H1 (cell line): ENCODE results near the gene MFAP3L. TPM values are rescaled to one million over a fixed set of nuclear protein-coding genes. Genes with fewer than 3 reads are reported as not detected.

ENCODE experiments used
- CTCF ChIA-PET: fragments of 300-600 bp; sonication (Branson Sonifier 250); formaldehyde crosslinking; loops from one replicate; lab custom pipeline; 2021; ENCODE audit not compliant: partially characterized antibody; lab: Charles Lee
- POLR2A ChIA-PET: fragments of 300-600 bp; sonication (Branson Sonifier 250); formaldehyde crosslinking; loops from one replicate; lab custom pipeline; 2021; ENCODE audit warnings: inconsistent platforms; ENCODE audit not compliant: partially characterized antibody; lab: Charles Lee
- DNase-seq, 2 experiments: peaks; one replicate each; pipeline versions ENCODE4 v3.0.0 to v3.0.0-alpha.2; 2010 to 2022; ENCODE audit warnings: low spot score in 2 of 2, low read depth in 1 of 2, mixed read lengths in 1 of 2
- FAIRE-seq: peaks from 2 replicates; lab custom pipeline; 2011; peaks lifted over from hg19 to GRCh38; lab: Jason Lieb, UNC
- H2AFZ ChIP-seq: 2 replicates; pipeline ENCODE4 v1.8.1; 2012; ENCODE audit warnings: low read length, inconsistent platforms
- H2AK5ac ChIP-seq: 2 replicates; pipeline ENCODE4 v1.6.1; 2013; ENCODE audit warnings: low read depth, low read length
- H2BK120ac ChIP-seq: replicated peaks from 2 replicates; pipeline ENCODE3; 2013; ENCODE audit warnings: low read depth, low read length, inconsistent platforms
- H2BK12ac ChIP-seq: 2 replicates; pipeline ENCODE4 v1.6.1; 2013; ENCODE audit warnings: low read depth, low read length
- H2BK15ac ChIP-seq: 2 replicates; pipeline ENCODE4 v1.6.1; 2013; ENCODE audit warnings: low read length
- H2BK20ac ChIP-seq: 2 replicates; pipeline ENCODE4 v1.6.1; 2013; ENCODE audit warnings: low read length
- H2BK5ac ChIP-seq: 2 replicates; pipeline ENCODE4 v1.6.1; 2013; ENCODE audit warnings: low read depth, low read length
- H3K14ac ChIP-seq: 2 replicates; pipeline ENCODE4 v1.6.1; 2013; ENCODE audit warnings: inconsistent platforms; ENCODE audit not compliant: insufficient read length
- H3K18ac ChIP-seq: 2 replicates; pipeline ENCODE4 v1.6.1; 2013; ENCODE audit warnings: low read length; ENCODE audit errors: extremely low read depth
- H3K23ac ChIP-seq: 2 replicates; pipeline ENCODE4 v1.6.1; 2013; ENCODE audit warnings: inconsistent platforms; ENCODE audit not compliant: insufficient read length
- H3K23me2 ChIP-seq: 2 replicates; pipeline ENCODE4 v1.6.1; 2013; ENCODE audit warnings: low read depth, low read length
- H3K27ac ChIP-seq: 2 replicates; pipeline ENCODE4 v1.6.1; 2011; ENCODE audit warnings: low read depth, low read length, inconsistent platforms
- H3K27me3 ChIP-seq, 4 experiments: replicated peaks in 1 of 4; 1 replicate in 1 of 4; 2 replicates in 3 of 4; pipeline versions ENCODE4 v1.6.1 to v1.8.1; 2011 to 2013; ENCODE audit warnings: low read length in 3 of 4, mild to moderate bottlenecking in 3 of 4, inconsistent platforms in 2 of 4, mixed read lengths in 2 of 4, moderate library complexity in 1 of 4; ENCODE audit not compliant: control insufficient read depth in 3 of 4, insufficient read depth in 3 of 4; ENCODE audit errors: extremely low read depth in 1 of 4
- H3K36me3 ChIP-seq, 4 experiments: 2 replicates each; pipeline versions ENCODE4 v1.6.1 to v1.8.1; 2011 to 2013; ENCODE audit warnings: mild to moderate bottlenecking in 4 of 4, low read length in 3 of 4, moderate library complexity in 2 of 4, control low read depth in 1 of 4, inconsistent platforms in 1 of 4; ENCODE audit not compliant: insufficient read depth in 4 of 4, control insufficient read depth in 2 of 4
- H3K4ac ChIP-seq: replicated peaks from 2 replicates; pipeline ENCODE3; 2013; ENCODE audit warnings: low read length, low read depth, mixed read lengths, inconsistent platforms; ENCODE audit not compliant: insufficient read length
- H3K4me1 ChIP-seq, 4 experiments: replicated peaks in 1 of 4; 1 replicate in 1 of 4; 2 replicates in 3 of 4; pipeline versions ENCODE4 v1.6.1 to v1.8.1; 2011 to 2013; ENCODE audit warnings: low read length in 3 of 4, inconsistent platforms in 2 of 4, mixed read lengths in 1 of 4; ENCODE audit not compliant: insufficient read depth in 4 of 4, control insufficient read depth in 3 of 4
- H3K4me2 ChIP-seq, 2 experiments: 2 replicates each; pipeline versions ENCODE4 v1.6.1 to v1.8.1; 2011 to 2013; ENCODE audit warnings: low read depth in 2 of 2, low read length in 2 of 2, control low read depth in 1 of 2, inconsistent platforms in 1 of 2, mild to moderate bottlenecking in 1 of 2; ENCODE audit not compliant: insufficient read depth in 1 of 2
- H3K4me3 ChIP-seq, 4 experiments: fragments of 200-600, 300-600 bp in 1 of 4; sonication (generic), shearing (Covaris generic), sonication (Bioruptor Twin) in 1 of 4; 2 replicates each; pipeline versions ENCODE4 v1.5.1 to v1.8.1; 2011 to 2016; ENCODE audit warnings: low read length in 4 of 4, low read depth in 3 of 4, control low read depth in 2 of 4, inconsistent platforms in 2 of 4, mild to moderate bottlenecking in 2 of 4, mixed read lengths in 1 of 4, moderate library complexity in 1 of 4; ENCODE audit not compliant: insufficient read depth in 2 of 4; ENCODE audit errors: extremely low read depth in 1 of 4
- H3K56ac ChIP-seq: replicated peaks from 2 replicates; pipeline ENCODE3; 2013; ENCODE audit warnings: low read depth, mild to moderate bottlenecking, mixed read lengths, low read length, inconsistent platforms; ENCODE audit not compliant: insufficient read length
- H3K79me1 ChIP-seq: 2 replicates; pipeline ENCODE4 v1.6.1; 2013; ENCODE audit warnings: low read depth, low read length, control low read depth
- H3K79me2 ChIP-seq, 2 experiments: 2 replicates each; pipeline versions ENCODE4 v1.6.1 to v1.8.1; 2012 to 2013; ENCODE audit warnings: low read length in 2 of 2, mild to moderate bottlenecking in 2 of 2, inconsistent platforms in 1 of 2; ENCODE audit not compliant: insufficient read depth in 2 of 2, control insufficient read depth in 1 of 2
- H3K9ac ChIP-seq, 4 experiments: replicated peaks in 1 of 4; 1 replicate in 1 of 4; 2 replicates in 3 of 4; pipeline versions ENCODE4 v1.6.1 to v1.8.1; 2011 to 2013; ENCODE audit warnings: low read depth in 3 of 4, low read length in 3 of 4, control low read depth in 2 of 4, mild to moderate bottlenecking in 2 of 4, moderate library complexity in 2 of 4, inconsistent platforms in 1 of 4; ENCODE audit errors: extremely low read depth in 1 of 4
- H3K9me3 ChIP-seq, 2 experiments: 2 replicates each; pipeline versions ENCODE4 v1.6.1 to v1.8.1; 2012 to 2013; ENCODE audit warnings: mild to moderate bottlenecking in 2 of 2, moderate library complexity in 2 of 2, control low read depth in 1 of 2, inconsistent platforms in 1 of 2, low read depth in 1 of 2, low read length in 1 of 2, mixed read lengths in 1 of 2; ENCODE audit not compliant: insufficient read depth in 2 of 2
- H4K20me1 ChIP-seq, 2 experiments: replicated peaks in 1 of 2; 2 replicates each; pipeline versions ENCODE3 to v1.8.1; 2011 to 2013; ENCODE audit warnings: inconsistent platforms in 2 of 2, low read length in 2 of 2, mild to moderate bottlenecking in 1 of 2; ENCODE audit not compliant: insufficient read depth in 2 of 2, control insufficient read depth in 1 of 2
- H4K5ac ChIP-seq: 2 replicates; pipeline ENCODE4 v1.6.1; 2013; ENCODE audit warnings: low read length, low read depth, mixed read lengths, inconsistent platforms; ENCODE audit not compliant: insufficient read length
- H4K8ac ChIP-seq: 2 replicates; pipeline ENCODE4 v1.8.0; 2013; ENCODE audit warnings: mild to moderate bottlenecking, moderate library complexity, low read length, inconsistent platforms; ENCODE audit not compliant: insufficient read depth; ENCODE audit errors: extremely low read depth
- H4K91ac ChIP-seq: replicated peaks from 2 replicates; pipeline ENCODE3; 2013; ENCODE audit warnings: low read length, mixed read lengths, inconsistent platforms; ENCODE audit not compliant: insufficient read length
- BCL11A ChIP-seq, 2 experiments: IDR thresholded peaks; one replicate each; pipeline ENCODE4 v1.6.1; 2011; ENCODE audit warnings: low read depth in 2 of 2, low read length in 2 of 2, mild to moderate bottlenecking in 2 of 2
- RAD21 ChIP-seq, 2 experiments: IDR thresholded peaks in 1 of 2; conservative IDR thresholded peaks in 1 of 2; 2 replicates each; pipeline ENCODE4 v1.6.1; 2011; ENCODE audit warnings: low read depth in 2 of 2, low read length in 2 of 2, improper control_type of control experiment in 1 of 2, inconsistent platforms in 1 of 2, mild to moderate bottlenecking in 1 of 2, moderate library complexity in 1 of 2
- RFX5 ChIP-seq: IDR thresholded peaks from 2 replicates; pipeline ENCODE4 v1.6.1; 2011; ENCODE audit warnings: low read depth, low read length, improper control_type of control experiment, borderline replicate concordance
- WGBS, 2 experiments: shearing (Covaris generic) in 1 of 2; methylation state at CpG; one replicate each; pipeline versions ENCODE4 v1.1.6 to v1.1.7; 2013 to 2015; ENCODE audit warnings: low lambda C conversion rate in 2 of 2, mixed read lengths in 2 of 2, inconsistent platforms in 1 of 2, low coverage in 1 of 2, missing lambda C conversion rate in 1 of 2; ENCODE audit not compliant: insufficient replicate concordance in 2 of 2, insufficient coverage in 1 of 2, insufficient read length in 1 of 2; ENCODE audit errors: extremely low coverage in 1 of 2, missing lambda C conversion rate in 1 of 2; 5-methylcytosine and 5-hydroxymethylcytosine counted together
- polyA plus RNA-seq, 7 experiments: library from polyadenylated mRNA; depleted of rRNA in 3 of 7; stranded (reverse) in 5 of 7; unstranded in 2 of 7; fragments of >200 nt in 5 of 7; fragments of 200-250 nt in 2 of 7; gene quantifications; 1 replicate in 5 of 7; 2 replicates in 1 of 7; 4 replicates in 1 of 7; pipeline versions ENCODE4 v1.2.1 to v1.2.3, GENCODE V29; 2011 to 2013; ENCODE audit warnings: missing spikeins in 2 of 7, mixed read lengths in 2 of 7
- total RNA-seq: library from RNA; stranded (reverse); fragmentation: NEBNext Ultra II Directional; extraction: Animal tissue kit (Norgen Biotek cat#: 25700); gene quantifications from 2 replicates; pipeline ENCODE4 v1.2.1, GENCODE V29; 2021
- TF ChIP-seq, protein P1 (sequence below): IDR thresholded peaks from 2 replicates; pipeline ENCODE4 v1.6.1; 2012; ENCODE audit warnings: inconsistent platforms
- TF ChIP-seq, protein P2 (sequence below), 3 experiments: IDR thresholded peaks; 1 replicate in 2 of 3; 2 replicates in 1 of 3; pipeline versions ENCODE4 v1.5.1 to v1.6.1; 2011; ENCODE audit warnings: low read length in 3 of 3, mild to moderate bottlenecking in 3 of 3, inconsistent platforms in 2 of 3, low read depth in 1 of 3, moderate library complexity in 1 of 3; ENCODE audit not compliant: insufficient read depth in 1 of 3; ENCODE audit errors: control extremely low read depth in 1 of 3

The MFAP3L gene
- total and polyA plus RNA-seq, 2 of the 8 experiments (the other 6 are each of a cell fraction or from before 2014, with no cell fraction given): 7.0 to 9.8 TPM

DNA sequence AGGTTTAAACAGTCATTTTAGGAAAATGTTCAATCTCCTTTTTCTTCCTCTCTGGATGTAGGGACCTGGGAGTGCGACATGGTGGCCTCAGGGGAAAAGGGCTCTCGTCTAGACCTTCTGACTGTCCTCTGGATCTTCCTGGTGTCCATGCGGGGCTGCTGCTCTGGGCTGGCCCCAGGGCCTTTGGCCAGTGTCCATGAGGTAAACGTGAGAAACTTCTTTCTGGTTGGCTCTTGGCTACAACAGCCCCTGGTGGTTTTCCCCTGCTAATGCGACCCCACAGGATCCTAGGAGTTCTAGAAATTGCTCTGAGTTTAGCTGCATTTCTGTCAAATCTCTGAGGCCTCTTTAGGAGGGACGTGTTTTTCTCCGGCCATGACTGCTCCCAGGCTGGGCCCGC lies 85.7 kb downstream of the MFAP3L start:
- DNase-seq: peak in 1 of 2 experiments; percentile 55
- peak overlapping the region; percentile 23; the same call in 1 of the 2 replicates for H3K27ac ChIP-seq
- no peaks in the 10 kb centered on the region for H4K20me1 ChIP-seq
- peak overlapping the region; percentile 68; the same call in 1 of the 2 replicates for H2BK5ac ChIP-seq
- H3K79me1 ChIP-seq: no peaks in the 10 kb centered on the region
- 80% methylated on average over 8 of the region's 8 CpGs; no CpG with 5 or more reads in 1 of the 2 experiments for WGBS, 2 experiments
- no peak overlapping the region for H3K4ac ChIP-seq
- H3K9ac ChIP-seq: no peak overlapping the region; a peak in 1 of 7 replicates
- H4K8ac ChIP-seq: no peak overlapping the region
- no peaks in the 10 kb centered on the region for H3K23me2 ChIP-seq
- no peak overlapping the region for H3K23ac ChIP-seq
- peaks cover 0 to 9% (median 4%) of the 10 kb centered on the region in 4 experiments; a peak in 4 of 7 replicates for H3K4me1 ChIP-seq
- FAIRE-seq: no peak
- no peak overlapping the region for H2AK5ac ChIP-seq
- no peak overlapping the region for H3K4me2 ChIP-seq
- H2BK12ac ChIP-seq: no peak overlapping the region; the same call in 1 of the 2 replicates
- H2AFZ ChIP-seq: no peak overlapping the region
- no peak overlapping the region for H3K18ac ChIP-seq
- ChIA-PET CTCF (interaction anchor here (0.8 to 2.2 kb wide), 14 partner anchors 9 to 125 kb away, joined by 3 to 10 read pairs (median 3); no protein-coding TSS in a partner anchor), POLR2A (interaction anchor here (0.9 kb wide), 1 partner anchor 15 kb away, joined by 4 read pairs; no protein-coding TSS in a partner anchor)
- H4K5ac ChIP-seq: no peak overlapping the region
- no peaks in the 10 kb centered on the region for H3K79me2 ChIP-seq
- TF ChIP-seq RAD21 (IDR thresholded peaks at IDR 0.05 in 1 of 2, conservative IDR thresholded peaks at IDR 0.05 in 1 of 2; ENCODE audit: low read depth in 2 of 2, low read length in 2 of 2) (peak; percentile 35 to 64; a peak in 3 of 4 replicates), RFX5 (no peak), BCL11A (IDR thresholded peaks at IDR 0.05; ENCODE audit: low read depth in 2 of 2, low read length in 2 of 2) (no peak)
- TF ChIP-seq, protein P1, sequence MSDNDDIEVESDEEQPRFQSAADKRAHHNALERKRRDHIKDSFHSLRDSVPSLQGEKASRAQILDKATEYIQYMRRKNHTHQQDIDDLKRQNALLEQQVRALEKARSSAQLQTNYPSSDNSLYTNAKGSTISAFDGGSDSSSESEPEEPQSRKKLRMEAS: 0 out of 2 replicates have a peak, but pooled peaks have one; percentile 35
- TF ChIP-seq, protein P2, sequence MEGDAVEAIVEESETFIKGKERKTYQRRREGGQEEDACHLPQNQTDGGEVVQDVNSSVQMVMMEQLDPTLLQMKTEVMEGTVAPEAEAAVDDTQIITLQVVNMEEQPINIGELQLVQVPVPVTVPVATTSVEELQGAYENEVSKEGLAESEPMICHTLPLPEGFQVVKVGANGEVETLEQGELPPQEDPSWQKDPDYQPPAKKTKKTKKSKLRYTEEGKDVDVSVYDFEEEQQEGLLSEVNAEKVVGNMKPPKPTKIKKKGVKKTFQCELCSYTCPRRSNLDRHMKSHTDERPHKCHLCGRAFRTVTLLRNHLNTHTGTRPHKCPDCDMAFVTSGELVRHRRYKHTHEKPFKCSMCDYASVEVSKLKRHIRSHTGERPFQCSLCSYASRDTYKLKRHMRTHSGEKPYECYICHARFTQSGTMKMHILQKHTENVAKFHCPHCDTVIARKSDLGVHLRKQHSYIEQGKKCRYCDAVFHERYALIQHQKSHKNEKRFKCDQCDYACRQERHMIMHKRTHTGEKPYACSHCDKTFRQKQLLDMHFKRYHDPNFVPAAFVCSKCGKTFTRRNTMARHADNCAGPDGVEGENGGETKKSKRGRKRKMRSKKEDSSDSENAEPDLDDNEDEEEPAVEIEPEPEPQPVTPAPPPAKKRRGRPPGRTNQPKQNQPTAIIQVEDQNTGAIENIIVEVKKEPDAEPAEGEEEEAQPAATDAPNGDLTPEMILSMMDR (IDR thresholded peaks at IDR 0.05; ENCODE audit: control extremely low read depth in 1 of 3, insufficient read depth in 1 of 3, low read depth in 1 of 3, low read length in 3 of 3): peak; percentile 15 to 53 (median 31); a peak in 3 of 4 replicates
- no peaks in the 10 kb centered on the region for H3K27me3 ChIP-seq
- H2BK120ac ChIP-seq: peak overlapping the region; percentile 45
- no peak overlapping the region for H3K4me3 ChIP-seq
- no peak overlapping the region for H3K56ac ChIP-seq
- peak overlapping the region; percentile 44 for H4K91ac ChIP-seq
- H3K14ac ChIP-seq: no peak overlapping the region
- 0 out of 2 replicates have a peak overlapping the region, but pooled peaks have one; percentile 48 for H2BK20ac ChIP-seq
- no peaks in the 10 kb centered on the region for H3K36me3 ChIP-seq
- H2BK15ac ChIP-seq: no peak overlapping the region
- H3K9me3 ChIP-seq: peaks cover 0 to 2% of the 10 kb centered on the region in 2 experiments; a peak in 1 of 4 replicates
